DND-41 (cell line): ENCODE data around the gene BTRC.

Source experiments
- ATAC-seq: fragments of 200-7000 bp; cut with Tn5 transposase; 3 replicates; pipeline ENCODE4 v1.9.1; 2021; ENCODE audit warnings: low read depth; ENCODE audit not compliant: insufficient read depth
- DNase-seq: peaks from one replicate; pipeline ENCODE4 v3.0.0-alpha.2; 2020
- H2AFZ ChIP-seq: 2 replicates; pipeline ENCODE4 v1.6.0; 2012; ENCODE audit warnings: low read depth, low read length
- H3K27ac ChIP-seq: 2 replicates; pipeline ENCODE4 v1.5.1; 2012; ENCODE audit warnings: low read length, inconsistent platforms
- H3K27me3 ChIP-seq: fragments of 200-600 bp; sonication (generic); 2 replicates; pipeline ENCODE4 v1.6.0; 2012; ENCODE audit warnings: low read length, mild to moderate bottlenecking, inconsistent platforms; ENCODE audit not compliant: insufficient read depth, poor library complexity
- H3K36me3 ChIP-seq: 2 replicates; pipeline ENCODE4 v1.5.1; 2012; ENCODE audit warnings: low read length, inconsistent platforms; ENCODE audit not compliant: insufficient read depth
- H3K4me1 ChIP-seq: 2 replicates; pipeline ENCODE4 v1.5.1; 2012; ENCODE audit warnings: mild to moderate bottlenecking, low read length; ENCODE audit not compliant: insufficient read depth
- H3K4me2 ChIP-seq: 2 replicates; pipeline ENCODE4 v1.6.0; 2012; ENCODE audit warnings: mild to moderate bottlenecking, moderate library complexity, low read length, inconsistent platforms; ENCODE audit not compliant: insufficient read depth
- H3K4me3 ChIP-seq, 2 experiments: fragments of 200-600 bp in 1 of 2; shearing (Covaris generic) in 1 of 2; 2 replicates each; pipeline ENCODE4 v1.5.1; 2012 to 2016; ENCODE audit warnings: inconsistent platforms in 2 of 2, low read length in 2 of 2, mild to moderate bottlenecking in 2 of 2, low read depth in 1 of 2, moderate library complexity in 1 of 2
- H3K79me2 ChIP-seq: 2 replicates; pipeline ENCODE4 v1.6.0; 2012; ENCODE audit warnings: low read length, inconsistent platforms; ENCODE audit not compliant: insufficient read depth
- H3K9ac ChIP-seq: 2 replicates; pipeline ENCODE4 v1.6.0; 2012; ENCODE audit warnings: low read depth, mild to moderate bottlenecking, inconsistent platforms, low read length, moderate library complexity
- H3K9me3 ChIP-seq: 2 replicates; pipeline ENCODE4 v1.5.1; 2012; ENCODE audit warnings: low read length, moderate library complexity, mild to moderate bottlenecking, inconsistent platforms; ENCODE audit not compliant: insufficient read depth, severe bottlenecking
- H4K20me1 ChIP-seq: 2 replicates; pipeline ENCODE4 v1.6.0; 2012; ENCODE audit warnings: low read length; ENCODE audit not compliant: insufficient read depth
- EZH2 ChIP-seq: IDR thresholded peaks from 3 replicates; pipeline ENCODE4 v1.6.1; 2012; ENCODE audit warnings: borderline replicate concordance, low read depth, mild to moderate bottlenecking, moderate library complexity, low read length, inconsistent platforms; ENCODE audit not compliant: severe bottlenecking
- TF ChIP-seq, protein P1 (sequence below): IDR thresholded peaks from 2 replicates; pipeline ENCODE4 v1.5.1; 2012; ENCODE audit warnings: borderline replicate concordance, low read length, moderate library complexity, mild to moderate bottlenecking; ENCODE audit not compliant: poor library complexity, severe bottlenecking; ENCODE audit errors: extremely low read depth

Gene BTRC

DNA sequence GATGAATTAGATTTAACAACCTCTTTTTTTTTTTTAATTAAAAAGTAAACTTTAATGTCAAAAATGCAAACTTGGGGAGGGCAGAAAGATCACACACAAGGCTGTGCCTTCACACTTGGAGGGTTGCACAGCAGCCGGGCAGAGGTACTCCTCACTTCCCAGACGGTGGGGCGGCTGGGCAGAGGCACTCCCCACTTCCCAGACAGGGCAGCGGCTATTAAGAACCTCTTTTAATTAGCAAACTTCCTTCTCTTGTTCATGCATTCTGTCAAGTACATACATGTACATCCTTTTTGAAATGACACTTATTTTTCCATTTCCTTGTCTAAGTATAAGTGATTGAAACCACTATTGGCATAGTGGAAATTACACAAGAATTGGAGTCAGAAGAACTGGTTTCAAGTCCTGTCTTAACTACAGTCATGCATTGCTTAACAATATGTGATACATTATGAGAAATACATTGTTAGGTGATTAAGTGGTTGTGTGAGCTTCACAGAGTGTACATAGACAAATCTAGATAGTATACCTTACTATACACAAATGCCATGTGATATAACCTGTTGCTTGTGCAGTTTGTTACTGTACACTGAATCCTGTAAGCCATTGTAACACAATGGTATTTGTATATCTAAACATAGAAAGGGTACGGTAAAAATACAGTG is 26.5 kb downstream of the BTRC start:
- Histone ChIP-seq H3K79me2 (peaks cover 49% of the 10 kb centered on the region), H3K4me1 (no peaks in the 10 kb centered on the region), H3K36me3 (peaks cover 4% of the 10 kb centered on the region; the same call in 1 of the 2 replicates), H3K27ac (no peak overlapping the region), H3K27me3 (no peaks in the 10 kb centered on the region), H3K9ac (no peak overlapping the region), H3K9me3 (no peaks in the 10 kb centered on the region), H3K4me3 (no peak overlapping the region), H4K20me1 (peaks cover 11% of the 10 kb centered on the region; the same call in 1 of the 2 replicates), H3K4me2 (no peak overlapping the region), H2AFZ (no peak overlapping the region)
- no peak for DNase-seq
- TF ChIP-seq, protein P1, sequence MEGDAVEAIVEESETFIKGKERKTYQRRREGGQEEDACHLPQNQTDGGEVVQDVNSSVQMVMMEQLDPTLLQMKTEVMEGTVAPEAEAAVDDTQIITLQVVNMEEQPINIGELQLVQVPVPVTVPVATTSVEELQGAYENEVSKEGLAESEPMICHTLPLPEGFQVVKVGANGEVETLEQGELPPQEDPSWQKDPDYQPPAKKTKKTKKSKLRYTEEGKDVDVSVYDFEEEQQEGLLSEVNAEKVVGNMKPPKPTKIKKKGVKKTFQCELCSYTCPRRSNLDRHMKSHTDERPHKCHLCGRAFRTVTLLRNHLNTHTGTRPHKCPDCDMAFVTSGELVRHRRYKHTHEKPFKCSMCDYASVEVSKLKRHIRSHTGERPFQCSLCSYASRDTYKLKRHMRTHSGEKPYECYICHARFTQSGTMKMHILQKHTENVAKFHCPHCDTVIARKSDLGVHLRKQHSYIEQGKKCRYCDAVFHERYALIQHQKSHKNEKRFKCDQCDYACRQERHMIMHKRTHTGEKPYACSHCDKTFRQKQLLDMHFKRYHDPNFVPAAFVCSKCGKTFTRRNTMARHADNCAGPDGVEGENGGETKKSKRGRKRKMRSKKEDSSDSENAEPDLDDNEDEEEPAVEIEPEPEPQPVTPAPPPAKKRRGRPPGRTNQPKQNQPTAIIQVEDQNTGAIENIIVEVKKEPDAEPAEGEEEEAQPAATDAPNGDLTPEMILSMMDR, result no peak
- no peak for TF ChIP-seq EZH2
- ATAC-seq, result no peak

DNA sequence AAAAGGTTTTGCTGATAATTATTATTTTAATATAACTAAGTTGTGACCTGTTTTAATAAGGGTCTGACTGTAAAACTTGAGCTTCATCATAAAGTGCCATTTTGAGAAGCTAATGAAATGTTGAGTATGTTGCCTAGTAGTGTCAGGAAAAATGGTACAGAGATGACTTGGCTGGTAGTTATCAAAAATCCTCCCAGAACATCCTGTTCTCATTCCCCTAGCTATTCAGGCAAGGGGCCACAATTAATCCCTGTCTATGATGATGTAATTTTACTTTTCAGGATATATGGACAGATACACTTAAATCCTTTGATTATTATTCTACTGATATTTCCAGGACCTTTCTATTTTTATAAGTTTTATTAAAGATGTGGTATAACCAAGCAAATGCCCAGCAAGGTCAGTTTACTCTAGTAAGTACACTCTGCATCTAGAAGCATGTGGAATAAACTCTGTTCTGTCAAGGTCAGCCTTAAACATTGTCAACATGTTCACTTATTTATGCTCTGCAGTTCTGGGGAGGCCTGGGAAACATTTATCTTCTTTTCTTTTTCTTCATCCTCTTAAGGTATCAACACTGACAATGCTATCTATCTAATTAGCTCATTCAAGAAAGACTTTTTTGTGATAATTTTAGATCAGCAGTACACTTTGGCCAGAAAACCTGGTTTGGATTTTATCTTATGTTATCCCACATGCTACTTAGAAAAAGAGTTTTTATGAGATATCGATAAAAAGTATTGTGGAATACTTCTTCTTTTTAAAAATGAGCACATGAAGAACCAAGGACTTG is 32.1 kb downstream of the BTRC start:
- Histone ChIP-seq H3K79me2 (peaks cover 15% of the 10 kb centered on the region; the same call in 1 of the 2 replicates), H3K36me3 (no peaks in the 10 kb centered on the region), H2AFZ (no peak overlapping the region), H3K9ac (no peak overlapping the region), H3K9me3 (no peaks in the 10 kb centered on the region), H3K4me3 (no peak overlapping the region), H3K4me1 (no peaks in the 10 kb centered on the region), H3K4me2 (no peak overlapping the region), H3K27ac (no peak overlapping the region), H3K27me3 (no peaks in the 10 kb centered on the region), H4K20me1 (no peaks in the 10 kb centered on the region; the same call in none of the 2 replicates)
- DNase-seq (no peak), ATAC-seq (no peak)
- TF ChIP-seq EZH2, result no peak
- TF ChIP-seq, protein P1, result no peak

DNA sequence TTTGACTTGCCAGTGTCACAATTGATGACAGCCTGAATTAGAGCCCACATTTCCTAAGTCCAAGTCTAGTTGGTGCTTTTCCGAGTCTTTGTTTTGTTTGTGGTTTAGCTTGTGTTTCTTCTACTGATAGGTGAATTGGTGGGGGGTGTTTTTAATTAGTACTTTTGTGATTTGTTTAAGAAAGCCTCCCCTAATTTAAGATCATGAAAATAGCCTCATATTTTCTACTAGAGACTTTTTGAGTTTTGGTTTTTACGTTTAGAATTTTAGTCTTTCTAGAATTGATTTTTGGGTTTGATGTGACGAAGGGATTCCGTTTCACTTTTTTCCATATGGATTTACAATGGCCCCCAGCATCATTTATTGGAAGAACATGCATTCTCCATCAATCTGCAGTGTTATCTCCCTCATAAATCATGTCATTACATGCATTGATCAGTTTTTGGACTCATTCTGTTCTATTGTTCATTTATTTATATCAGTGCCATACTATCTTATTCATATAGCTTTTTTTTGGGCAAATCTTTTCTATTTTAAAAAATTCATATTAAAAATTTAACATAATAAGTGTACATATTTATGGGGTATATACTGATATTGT is 32.8 kb downstream of the BTRC start:
- H4K20me1 ChIP-seq, result no peaks in the 10 kb centered on the region; the same call in none of the 2 replicates
- no peak overlapping the region for H3K27ac ChIP-seq
- no peaks in the 10 kb centered on the region for H3K36me3 ChIP-seq
- no peak for ATAC-seq
- H3K4me3 ChIP-seq, result no peak overlapping the region
- H3K79me2 ChIP-seq, result peaks cover 14% of the 10 kb centered on the region; the same call in 1 of the 2 replicates
- H2AFZ ChIP-seq, result no peak overlapping the region
- no peaks in the 10 kb centered on the region for H3K27me3 ChIP-seq
- DNase-seq, result no peak
- no peaks in the 10 kb centered on the region for H3K9me3 ChIP-seq
- no peak for TF ChIP-seq EZH2
- TF ChIP-seq, protein P1, result no peak
- no peak overlapping the region for H3K9ac ChIP-seq
- H3K4me1 ChIP-seq, result no peaks in the 10 kb centered on the region
- no peak overlapping the region for H3K4me2 ChIP-seq
